GM18909 (cell line): Measurements from ENCODE around the gene KRTAP10-10.
"Not testable (repeated sequence)": the region's sequence is repeated elsewhere in the genome, so short reads cannot be mapped to it uniquely, and the experiment has no call there.

Experiments
- ATAC-seq: cut with Tn5 transposase; IDR thresholded peaks from one replicate; pipeline ENCODE4 v1.9.1; 2021; ENCODE audit warnings: mild to moderate bottlenecking; ENCODE audit not compliant: unreplicated experiment, poor library complexity

The KRTAP10-10 gene

DNA sequence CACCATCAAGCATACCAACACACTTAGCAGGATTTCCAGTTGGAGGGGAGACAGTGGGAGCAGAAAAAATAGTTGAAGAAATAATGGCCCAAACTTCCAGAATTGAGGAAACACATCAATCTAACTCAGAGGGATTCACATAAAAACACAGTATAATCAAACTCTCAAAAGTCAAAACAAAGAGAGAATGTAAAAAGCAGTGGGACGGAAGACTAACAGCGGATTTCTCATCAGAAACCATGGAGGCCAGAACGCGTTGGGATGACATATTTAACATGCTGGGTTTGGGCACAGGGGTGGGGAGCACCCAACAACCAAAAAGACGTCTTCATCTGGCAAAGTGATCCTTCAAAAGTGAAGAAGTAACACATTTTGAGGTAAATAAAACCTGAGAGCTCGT is 17.3 kb upstream of the KRTAP10-10 start:
- no peak for ATAC-seq

DNA sequence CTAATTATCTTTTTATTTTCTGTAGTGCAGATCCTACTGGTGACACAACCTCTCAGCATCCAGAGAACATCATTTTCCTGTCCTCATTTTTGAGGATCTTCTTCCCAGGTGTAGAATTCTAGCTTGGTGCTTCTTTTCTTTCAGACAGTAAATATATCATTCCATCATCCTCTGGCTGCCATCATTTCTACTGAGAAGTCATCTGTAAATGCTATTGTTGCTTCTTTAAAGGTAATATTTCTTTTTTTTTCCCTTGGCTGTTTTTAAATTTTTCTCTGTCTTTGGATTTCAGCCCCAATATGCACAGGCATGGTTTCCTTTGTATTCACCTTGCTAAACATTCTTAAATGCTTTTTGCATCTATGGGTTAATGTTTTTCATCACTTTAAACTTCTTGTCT is 13.6 kb upstream of the KRTAP10-10 start:
- ATAC-seq = no peak

DNA sequence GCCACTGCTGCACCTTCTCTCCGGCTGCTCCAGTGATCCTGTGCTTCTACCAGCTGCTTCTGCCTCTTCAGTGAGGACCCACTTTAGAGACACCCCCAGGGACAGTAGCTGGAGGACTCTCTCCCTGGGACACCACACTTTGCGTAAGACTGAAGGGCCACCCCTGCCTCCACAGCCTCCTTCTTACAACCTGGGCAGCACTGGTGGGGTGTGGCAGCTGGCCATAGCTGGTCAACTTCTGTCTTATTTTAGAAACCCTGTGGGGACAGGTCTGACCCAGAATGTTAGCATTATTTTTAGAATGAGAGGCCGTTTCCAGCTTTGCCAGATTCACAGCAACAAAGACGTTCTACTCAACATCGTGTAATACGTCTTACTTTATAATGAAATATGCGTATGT is 11.4 kb upstream of the KRTAP10-10 start:
- ATAC-seq = no peak

DNA sequence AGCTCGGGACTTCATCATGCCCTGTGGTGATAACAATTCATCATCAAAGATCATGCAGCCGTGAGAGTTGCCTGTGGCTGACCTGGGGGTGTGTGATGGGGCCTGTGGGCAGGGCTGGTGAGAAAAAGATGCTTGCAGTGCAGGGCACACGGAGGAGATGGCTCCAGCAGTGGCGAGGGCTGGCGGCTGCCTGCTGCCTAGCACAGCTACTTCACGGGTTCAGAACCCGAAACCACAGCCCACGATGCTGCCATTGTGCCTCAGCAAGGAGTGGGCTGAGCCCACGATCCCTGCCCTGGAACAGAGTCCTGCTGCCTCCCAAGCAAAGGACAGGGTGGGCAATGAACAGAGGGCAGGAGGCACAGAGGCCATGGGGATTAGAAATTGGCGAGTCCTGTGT is 10.9 kb upstream of the KRTAP10-10 start:
- no peak for ATAC-seq

DNA sequence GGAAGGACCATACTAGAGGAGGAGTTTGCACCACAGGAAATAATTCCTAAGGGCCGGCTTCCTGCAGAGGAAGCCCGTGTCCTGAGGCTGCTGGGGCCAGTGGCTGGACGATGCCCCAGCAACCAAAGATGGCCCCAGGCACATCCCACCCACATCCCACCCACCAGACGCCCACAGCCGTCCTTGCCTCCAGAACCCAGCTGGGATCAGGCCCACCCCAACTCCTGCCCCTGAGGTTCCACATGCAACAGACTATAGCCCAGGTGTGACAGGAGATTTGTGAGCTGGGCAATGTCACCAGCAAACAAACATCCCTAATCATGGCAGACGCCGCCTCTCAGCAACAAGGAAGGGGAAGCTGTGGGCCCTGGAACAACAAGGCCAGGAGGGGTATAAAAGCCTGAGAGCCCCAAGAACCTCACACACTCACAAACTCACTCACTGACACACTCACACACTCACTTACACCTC is 10.4 kb upstream of the KRTAP10-10 start, which contains the start of gene KRTAP10-9:
KRTAP10-9 (plus strand) TSS at position 421 of the 471 bp plus-strand sequence. CDS start 79 bp downstream, outside the sequence.
- ATAC-seq = no peak

DNA sequence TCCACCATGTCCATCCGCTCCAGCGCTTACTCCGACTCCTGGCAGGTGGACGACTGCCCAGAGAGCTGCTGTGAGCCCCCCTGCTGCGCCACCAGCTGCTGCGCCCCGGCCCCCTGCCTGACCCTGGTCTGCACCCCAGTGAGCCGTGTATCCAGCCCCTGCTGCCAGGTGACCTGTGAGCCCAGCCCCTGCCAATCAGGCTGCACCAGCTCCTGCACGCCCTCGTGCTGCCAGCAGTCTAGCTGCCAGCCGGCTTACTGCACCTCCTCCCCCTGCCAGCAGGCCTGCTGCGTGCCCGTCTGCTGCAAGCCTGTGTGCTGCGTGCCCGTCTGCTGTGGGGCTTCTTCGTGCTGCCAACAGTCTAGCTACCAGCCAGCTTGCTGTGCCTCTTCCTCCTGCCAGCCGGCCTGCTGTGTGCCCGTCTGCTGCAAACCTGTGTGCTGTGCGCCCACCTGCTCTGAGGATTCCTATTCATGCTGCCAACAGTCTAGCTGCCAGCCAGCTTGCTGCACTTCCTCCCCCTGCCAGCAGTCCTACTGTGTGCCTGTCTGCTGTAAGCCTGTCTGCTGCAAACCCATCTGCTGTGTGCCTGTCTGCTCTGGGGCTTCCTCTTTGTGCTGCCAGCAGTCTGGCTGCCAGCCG is 9.9 kb upstream of the KRTAP10-10 start:
- not testable (repeated sequence) for ATAC-seq

DNA sequence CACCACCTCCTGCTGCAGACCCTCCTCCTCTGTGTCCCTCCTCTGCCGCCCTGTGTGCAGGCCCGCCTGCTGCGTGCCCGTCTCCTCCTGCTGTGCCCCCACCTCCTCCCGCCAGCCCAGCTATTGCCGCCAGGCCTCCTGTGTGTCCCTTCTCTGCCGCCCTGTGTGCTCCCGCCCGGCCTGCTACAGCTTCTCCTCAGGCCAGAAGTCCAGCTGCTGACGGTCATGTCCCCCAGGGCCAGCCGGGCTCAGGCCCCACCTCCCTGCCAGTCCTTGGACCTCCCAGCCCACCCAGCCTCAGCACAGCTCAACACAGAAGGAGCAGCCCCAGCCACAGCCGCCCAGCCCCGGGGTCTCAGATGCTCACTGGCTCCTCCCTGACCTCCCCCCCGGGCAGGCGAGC is 9.3 kb upstream of the KRTAP10-10 start:
- not testable (repeated sequence) for ATAC-seq

DNA sequence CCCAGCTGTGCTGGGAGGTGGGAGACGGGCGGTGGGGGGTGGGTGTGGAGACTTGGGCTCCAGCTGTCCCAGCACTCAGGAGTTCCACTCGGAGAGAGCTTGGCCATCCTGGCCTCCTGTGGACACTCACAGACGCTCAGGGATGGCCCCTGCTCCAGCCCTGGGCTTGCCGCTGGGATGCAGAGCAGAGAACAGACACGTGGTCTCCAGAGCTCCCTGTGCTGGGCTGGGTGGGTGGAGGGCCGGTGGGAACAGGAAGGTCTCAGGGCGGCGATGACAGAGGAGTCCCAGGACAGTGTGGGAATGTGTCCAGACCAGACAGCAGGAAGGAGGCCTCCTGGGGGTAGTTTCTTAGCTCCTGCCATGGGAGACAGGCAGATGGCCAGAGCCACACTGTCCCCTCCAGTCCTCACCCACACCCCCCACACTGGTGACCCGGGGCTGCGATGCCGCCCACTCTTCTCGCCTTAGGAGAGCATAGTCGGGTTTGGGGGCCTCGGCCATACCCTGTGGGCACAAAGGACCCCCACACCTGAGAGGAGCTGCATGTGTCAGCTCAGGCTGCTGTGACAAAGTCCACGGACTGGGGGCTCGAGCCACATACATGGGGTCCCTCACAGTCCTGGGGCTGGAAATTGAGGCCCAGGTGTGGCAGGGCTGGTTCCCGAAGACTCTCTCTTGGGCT is 8.3 kb upstream of the KRTAP10-10 start:
- no peak for ATAC-seq

DNA sequence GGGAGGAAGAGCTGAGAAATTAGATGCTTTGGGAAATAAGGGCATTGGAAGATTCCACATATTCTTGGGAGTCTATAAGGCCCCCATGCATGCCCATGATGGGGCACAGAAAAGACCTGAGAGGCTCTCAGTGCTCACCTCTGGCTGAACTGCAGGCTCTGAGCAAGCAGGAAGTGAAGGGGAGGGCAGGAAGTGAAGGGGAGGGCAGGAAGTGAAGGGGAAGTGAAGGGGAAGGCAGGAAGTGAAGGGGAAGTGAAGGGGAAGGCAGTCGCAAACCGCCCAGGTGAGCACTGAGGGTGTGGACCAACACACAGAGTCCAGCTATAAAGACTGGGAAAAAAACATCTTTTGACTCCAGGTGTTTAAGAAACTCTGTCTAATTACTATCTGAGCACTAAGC is 6.7 kb upstream of the KRTAP10-10 start:
- no peak for ATAC-seq

DNA sequence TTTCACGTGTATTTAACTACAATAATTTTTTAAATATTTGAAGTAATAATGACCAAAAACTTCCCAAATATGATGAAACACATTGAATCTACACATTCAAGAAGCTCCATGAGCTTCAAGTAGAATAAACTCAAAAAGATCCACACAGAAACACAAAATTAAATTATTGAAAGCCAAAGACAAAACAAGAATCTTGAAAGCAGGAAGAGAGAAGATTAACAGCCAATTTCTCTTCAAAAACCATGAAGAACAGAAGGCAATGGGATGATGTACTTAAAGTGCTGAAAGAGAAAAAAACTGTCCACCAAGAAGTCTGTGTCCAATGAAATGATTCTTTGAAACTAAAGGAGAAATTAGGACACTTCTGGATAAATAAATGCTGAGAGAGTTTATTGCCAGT is 5.1 kb upstream of the KRTAP10-10 start:
- ATAC-seq = no peak

DNA sequence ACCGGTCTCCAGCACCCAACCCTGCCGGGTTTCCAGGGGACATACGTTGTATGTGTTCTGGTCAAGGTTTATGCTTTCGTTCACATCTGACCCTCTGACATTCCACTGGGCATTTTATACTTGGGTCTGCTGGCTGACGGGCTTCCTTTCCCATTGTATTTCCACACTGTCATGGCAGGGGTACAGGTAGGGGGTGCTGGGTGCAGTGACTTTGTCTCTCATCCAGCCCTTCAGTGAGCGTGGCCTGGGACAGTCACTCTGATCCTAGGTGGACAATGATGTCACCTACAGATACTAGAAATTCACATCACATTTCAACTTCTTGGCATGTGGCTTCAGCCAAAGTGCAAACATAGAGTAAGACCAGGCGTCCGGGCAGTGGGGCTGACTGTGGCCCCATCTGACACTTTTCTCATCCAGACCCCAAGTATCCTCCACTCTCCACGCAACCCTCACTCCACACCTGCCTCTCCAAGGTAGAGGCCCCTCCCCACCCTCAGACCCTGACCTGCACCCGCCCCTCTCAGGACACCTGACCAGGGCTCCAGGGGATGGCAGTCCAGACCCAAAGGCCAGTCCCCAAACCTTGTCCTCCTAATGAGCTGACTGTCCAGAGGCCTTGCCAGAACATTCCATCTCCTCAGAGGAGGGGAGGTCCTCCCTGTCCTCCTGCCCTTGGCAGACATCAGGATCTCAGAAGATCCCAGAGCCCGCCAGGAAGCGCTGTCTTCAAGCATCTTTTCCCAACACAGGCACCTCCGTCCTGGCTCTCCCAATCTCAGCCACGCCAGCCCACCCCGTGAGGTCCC is 743 bp upstream of the KRTAP10-10 start:
- no peak for ATAC-seq

DNA sequence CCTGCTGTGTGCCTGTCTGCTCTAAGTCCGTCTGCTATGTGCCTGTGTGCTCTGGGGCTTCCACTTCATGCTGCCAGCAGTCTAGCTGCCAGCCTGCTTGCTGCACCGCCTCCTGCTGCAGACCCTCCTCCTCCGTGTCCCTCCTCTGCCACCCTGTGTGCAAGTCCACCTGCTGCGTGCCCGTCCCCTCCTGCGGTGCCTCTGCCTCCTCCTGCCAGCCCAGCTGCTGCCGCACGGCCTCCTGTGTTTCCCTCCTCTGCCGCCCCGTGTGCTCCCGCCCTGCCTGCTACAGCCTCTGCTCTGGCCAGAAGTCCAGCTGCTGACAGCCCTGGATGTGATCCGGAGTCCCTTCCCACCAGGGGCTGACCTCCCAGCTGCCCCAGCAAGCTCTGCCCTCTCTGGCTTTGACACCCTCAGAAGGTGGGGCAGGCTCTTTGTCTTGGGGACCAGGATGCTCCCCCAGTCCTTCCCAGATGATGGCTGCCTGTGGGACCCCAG is 744 bp downstream of the KRTAP10-10 start:
- not testable (repeated sequence) for ATAC-seq

DNA sequence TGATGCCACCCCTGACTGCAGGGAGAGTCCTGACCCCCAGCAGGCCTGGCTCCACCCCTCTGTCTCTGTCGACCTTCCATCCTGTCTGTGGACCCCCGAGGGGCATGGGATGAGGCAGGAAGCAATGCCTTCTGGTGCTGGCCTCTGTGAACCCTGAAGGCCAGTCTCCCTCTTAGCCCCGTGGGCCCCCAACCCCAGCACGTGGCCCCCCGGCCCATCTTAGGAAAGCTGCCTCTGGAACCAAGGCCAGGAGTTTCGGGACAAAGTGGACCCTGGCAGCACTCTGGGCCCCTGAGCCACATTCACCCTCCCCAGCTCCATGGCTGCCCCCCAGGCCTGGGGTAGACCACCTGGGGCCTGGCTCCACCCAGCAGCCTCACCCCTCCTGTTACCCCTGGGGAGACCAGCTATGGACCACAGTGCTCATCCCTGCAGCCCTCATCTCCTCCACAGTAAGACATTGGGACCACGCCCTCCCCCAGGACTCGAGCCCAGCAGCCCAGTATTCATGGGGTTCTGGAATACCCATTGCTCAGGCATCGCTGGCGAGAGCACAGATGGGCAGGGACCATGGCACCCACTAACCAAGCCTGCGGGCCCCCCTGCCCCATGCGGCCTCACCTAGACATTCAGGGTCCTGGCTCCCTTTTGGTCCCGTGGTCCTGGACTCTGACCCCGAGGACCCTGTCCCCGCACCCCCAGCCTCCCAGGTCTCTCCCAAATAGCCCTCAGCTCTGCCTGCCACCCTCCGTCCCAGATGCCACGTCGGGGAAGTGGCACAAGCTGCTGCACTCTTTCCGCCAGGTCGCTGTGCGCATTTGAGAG is 1.6 kb downstream of the KRTAP10-10 start:
- not testable (repeated sequence) for ATAC-seq

DNA sequence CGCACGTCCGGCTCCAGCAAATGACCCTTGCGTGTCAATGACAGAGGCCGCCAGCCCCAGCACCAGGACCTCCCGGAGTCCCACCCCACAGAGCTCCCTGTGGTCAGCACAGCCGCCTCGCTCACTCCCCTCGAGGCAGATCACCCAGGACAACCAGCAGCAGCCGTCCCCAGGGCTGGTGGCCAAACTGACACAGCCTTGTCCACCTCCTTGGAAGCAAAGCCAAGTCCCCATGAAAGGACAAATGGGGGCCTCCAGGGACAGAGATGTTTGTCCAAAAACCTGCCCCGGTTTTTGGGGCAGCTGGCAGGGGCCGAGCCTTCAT is 2.1 kb downstream of the KRTAP10-10 start:
- no peak for ATAC-seq

DNA sequence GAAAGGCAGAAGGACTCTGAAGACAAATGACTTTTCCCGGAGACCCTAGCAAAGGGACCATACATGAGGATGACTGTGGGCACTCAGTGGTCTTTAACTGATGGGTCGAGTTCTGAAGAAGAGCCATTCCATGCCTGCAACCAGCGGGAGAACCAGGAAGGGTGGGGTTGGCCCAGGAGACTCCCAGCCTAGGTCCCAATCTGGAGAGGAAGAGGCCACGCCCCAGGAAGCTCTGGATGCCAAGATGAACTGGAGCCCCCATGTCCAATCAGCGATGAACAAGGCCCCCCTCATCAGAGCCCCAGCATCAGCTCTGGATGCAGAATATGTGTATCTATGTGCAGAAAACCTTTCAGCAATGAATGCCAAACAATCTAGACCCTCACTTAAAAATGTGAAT is 3.6 kb downstream of the KRTAP10-10 start:
- no peak for ATAC-seq

DNA sequence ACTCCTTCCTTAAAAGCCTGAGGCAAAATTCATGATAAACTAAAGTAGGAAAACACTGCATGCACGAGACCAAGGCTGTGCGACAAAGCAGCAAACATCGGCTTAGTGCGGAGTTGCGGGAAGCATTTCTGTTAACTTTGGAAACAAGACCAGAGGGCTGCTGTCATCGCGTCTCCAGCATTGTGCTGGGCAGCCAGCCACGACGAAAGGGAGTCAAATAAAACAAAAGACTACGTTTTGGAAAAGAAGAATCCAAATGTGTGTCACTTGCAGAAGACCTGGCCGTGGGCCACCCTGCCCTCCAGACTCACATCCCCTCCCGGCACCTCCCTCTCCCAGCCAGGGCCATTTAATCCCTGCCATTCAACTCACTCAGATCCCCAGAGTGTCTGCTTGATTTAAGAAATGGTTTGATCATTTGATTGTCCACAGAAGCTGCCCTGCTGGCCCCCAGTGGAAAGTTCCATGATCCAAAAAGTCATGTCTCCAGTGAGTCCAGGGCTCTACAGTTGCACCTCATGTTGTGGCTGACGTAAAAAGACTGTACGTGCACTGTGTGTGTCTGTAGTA is 6.7 kb downstream of the KRTAP10-10 start:
- no peak for ATAC-seq

DNA sequence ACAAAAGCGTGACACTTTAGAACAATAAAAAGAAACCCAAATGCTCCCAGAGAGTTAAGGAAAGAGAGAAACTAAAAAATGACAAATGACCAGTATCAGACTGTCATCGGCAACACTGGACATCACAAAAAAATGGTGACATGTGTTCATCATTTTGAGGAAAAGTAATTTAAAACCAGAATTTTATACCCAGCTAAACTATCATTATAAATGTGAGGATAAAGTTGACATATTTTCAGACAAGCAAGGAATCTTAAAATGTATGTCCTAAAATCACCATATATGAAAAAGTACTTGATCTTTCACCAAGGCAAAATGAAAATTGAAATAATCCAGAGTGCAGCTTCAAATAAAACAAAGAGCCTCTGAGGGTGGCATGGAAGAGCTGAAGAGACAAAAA is 7.7 kb downstream of the KRTAP10-10 start:
- ATAC-seq = no peak

DNA sequence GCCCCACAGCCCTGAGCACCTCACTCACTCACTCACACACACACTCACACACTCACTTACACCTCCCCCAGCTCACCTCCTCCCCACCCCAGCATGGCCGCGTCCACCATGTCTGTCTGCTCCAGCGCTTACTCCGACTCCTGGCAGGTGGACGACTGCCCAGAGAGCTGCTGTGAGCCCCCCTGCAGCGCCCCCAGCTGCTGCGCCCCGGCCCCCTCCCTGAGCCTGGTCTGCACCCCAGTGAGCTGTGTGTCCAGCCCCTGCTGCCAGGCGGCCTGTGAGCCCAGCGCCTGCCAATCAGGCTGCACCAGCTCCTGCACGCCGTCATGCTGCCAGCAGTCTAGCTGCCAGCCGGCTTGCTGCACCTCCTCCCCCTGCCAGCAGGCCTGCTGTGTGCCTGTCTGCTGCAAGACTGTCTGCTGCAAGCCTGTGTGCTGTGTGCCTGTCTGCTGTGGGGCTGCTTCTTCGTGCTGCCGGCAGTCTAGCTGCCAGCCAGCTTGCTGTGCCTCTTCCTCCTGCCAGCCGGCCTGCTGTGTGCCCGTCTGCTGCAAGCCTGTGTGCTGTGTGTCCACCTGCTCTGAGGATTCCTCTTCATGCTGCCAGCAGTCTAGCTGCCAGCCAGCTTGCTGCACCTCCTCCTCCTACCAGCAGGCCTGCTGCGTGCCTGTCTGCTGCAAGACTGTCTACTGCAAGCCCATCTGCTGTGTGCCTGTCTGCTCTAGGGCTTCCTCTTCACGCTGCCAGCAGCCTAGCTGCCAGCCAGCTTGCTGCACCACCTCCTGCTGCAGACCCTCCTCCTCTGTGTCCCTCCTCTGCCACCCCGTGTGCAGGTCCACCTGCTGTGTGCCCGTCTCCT is 9.4 kb downstream of the KRTAP10-10 start, which contains the start of gene KRTAP10-11:
KRTAP10-11 (plus strand) TSS at position 49 of the 856 bp plus-strand sequence; CDS start at position 94, 45 bp downstream.
- not testable (repeated sequence) for ATAC-seq

DNA sequence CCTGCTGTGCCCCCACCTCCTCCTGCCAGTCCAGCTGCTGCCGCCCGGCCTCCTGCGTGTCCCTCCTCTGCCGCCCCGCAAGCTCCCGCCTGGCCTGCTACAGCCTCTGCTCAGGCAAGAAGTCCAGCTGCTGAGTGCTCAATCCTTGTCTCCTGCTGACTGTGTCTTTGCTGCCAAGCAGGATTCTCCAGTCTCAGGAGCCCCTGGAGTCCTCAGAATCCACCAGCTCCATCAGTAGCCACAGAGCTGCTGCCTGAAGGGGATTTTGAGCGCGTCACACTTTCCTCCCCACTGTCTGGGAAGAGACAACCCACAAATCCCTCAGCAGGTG is 10.0 kb downstream of the KRTAP10-10 start:
- no peak for ATAC-seq
